DND-41 (cell line): ENCODE results near the gene CPPED1.

ENCODE experiments used
- ATAC-seq: fragments of 200-7000 bp; cut with Tn5 transposase; 3 replicates; pipeline ENCODE4 v1.9.1; 2021; ENCODE audit warnings: low read depth; ENCODE audit not compliant: insufficient read depth
- DNase-seq: peaks from one replicate; pipeline ENCODE4 v3.0.0-alpha.2; 2020
- H2AFZ ChIP-seq: 2 replicates; pipeline ENCODE4 v1.6.0; 2012; ENCODE audit warnings: low read depth, low read length
- H3K27ac ChIP-seq: 2 replicates; pipeline ENCODE4 v1.5.1; 2012; ENCODE audit warnings: low read length, inconsistent platforms
- H3K27me3 ChIP-seq: fragments of 200-600 bp; sonication (generic); 2 replicates; pipeline ENCODE4 v1.6.0; 2012; ENCODE audit warnings: low read length, mild to moderate bottlenecking, inconsistent platforms; ENCODE audit not compliant: insufficient read depth, poor library complexity
- H3K36me3 ChIP-seq: 2 replicates; pipeline ENCODE4 v1.5.1; 2012; ENCODE audit warnings: low read length, inconsistent platforms; ENCODE audit not compliant: insufficient read depth
- H3K4me1 ChIP-seq: 2 replicates; pipeline ENCODE4 v1.5.1; 2012; ENCODE audit warnings: mild to moderate bottlenecking, low read length; ENCODE audit not compliant: insufficient read depth
- H3K4me2 ChIP-seq: 2 replicates; pipeline ENCODE4 v1.6.0; 2012; ENCODE audit warnings: mild to moderate bottlenecking, moderate library complexity, low read length, inconsistent platforms; ENCODE audit not compliant: insufficient read depth
- H3K4me3 ChIP-seq, 2 experiments: fragments of 200-600 bp in 1 of 2; shearing (Covaris generic) in 1 of 2; 2 replicates each; pipeline ENCODE4 v1.5.1; 2012 to 2016; ENCODE audit warnings: inconsistent platforms in 2 of 2, low read length in 2 of 2, mild to moderate bottlenecking in 2 of 2, low read depth in 1 of 2, moderate library complexity in 1 of 2
- H3K79me2 ChIP-seq: 2 replicates; pipeline ENCODE4 v1.6.0; 2012; ENCODE audit warnings: low read length, inconsistent platforms; ENCODE audit not compliant: insufficient read depth
- H3K9ac ChIP-seq: 2 replicates; pipeline ENCODE4 v1.6.0; 2012; ENCODE audit warnings: low read depth, mild to moderate bottlenecking, inconsistent platforms, low read length, moderate library complexity
- H3K9me3 ChIP-seq: 2 replicates; pipeline ENCODE4 v1.5.1; 2012; ENCODE audit warnings: low read length, moderate library complexity, mild to moderate bottlenecking, inconsistent platforms; ENCODE audit not compliant: insufficient read depth, severe bottlenecking
- H4K20me1 ChIP-seq: 2 replicates; pipeline ENCODE4 v1.6.0; 2012; ENCODE audit warnings: low read length; ENCODE audit not compliant: insufficient read depth
- EZH2 ChIP-seq: IDR thresholded peaks from 3 replicates; pipeline ENCODE4 v1.6.1; 2012; ENCODE audit warnings: borderline replicate concordance, low read depth, mild to moderate bottlenecking, moderate library complexity, low read length, inconsistent platforms; ENCODE audit not compliant: severe bottlenecking
- TF ChIP-seq, protein P1 (sequence below): IDR thresholded peaks from 2 replicates; pipeline ENCODE4 v1.5.1; 2012; ENCODE audit warnings: borderline replicate concordance, low read length, moderate library complexity, mild to moderate bottlenecking; ENCODE audit not compliant: poor library complexity, severe bottlenecking; ENCODE audit errors: extremely low read depth

The CPPED1 gene

DNA sequence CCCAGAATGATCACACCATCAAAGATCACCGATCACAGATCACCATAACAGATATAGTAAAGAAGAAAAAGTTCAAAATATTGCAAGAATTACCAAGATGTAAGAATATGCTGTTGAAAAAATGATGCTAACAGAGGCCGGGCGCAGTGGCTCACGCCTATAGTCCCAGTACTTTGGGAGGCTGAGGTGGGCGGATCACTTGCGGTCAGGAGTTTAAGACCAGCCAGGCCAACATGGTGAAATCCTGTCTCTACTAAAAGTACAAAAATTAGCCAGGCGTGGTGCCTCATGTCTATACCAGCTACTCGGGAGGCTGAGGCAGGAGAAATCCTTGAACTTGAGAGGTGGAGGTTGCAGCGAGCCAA lies 53.2 kb downstream of the CPPED1 start:
- DNase-seq, result no peak
- H3K79me2 ChIP-seq, result no peaks in the 10 kb centered on the region
- H2AFZ ChIP-seq, result no peak overlapping the region
- H4K20me1 ChIP-seq, result no peaks in the 10 kb centered on the region
- no peak for ATAC-seq
- H3K4me3 ChIP-seq, result no peak overlapping the region
- no peak overlapping the region for H3K9ac ChIP-seq
- H3K36me3 ChIP-seq, result no peaks in the 10 kb centered on the region
- no peaks in the 10 kb centered on the region for H3K4me1 ChIP-seq
- no peaks in the 10 kb centered on the region for H3K9me3 ChIP-seq
- TF ChIP-seq EZH2, result no peak
- TF ChIP-seq, protein P1, sequence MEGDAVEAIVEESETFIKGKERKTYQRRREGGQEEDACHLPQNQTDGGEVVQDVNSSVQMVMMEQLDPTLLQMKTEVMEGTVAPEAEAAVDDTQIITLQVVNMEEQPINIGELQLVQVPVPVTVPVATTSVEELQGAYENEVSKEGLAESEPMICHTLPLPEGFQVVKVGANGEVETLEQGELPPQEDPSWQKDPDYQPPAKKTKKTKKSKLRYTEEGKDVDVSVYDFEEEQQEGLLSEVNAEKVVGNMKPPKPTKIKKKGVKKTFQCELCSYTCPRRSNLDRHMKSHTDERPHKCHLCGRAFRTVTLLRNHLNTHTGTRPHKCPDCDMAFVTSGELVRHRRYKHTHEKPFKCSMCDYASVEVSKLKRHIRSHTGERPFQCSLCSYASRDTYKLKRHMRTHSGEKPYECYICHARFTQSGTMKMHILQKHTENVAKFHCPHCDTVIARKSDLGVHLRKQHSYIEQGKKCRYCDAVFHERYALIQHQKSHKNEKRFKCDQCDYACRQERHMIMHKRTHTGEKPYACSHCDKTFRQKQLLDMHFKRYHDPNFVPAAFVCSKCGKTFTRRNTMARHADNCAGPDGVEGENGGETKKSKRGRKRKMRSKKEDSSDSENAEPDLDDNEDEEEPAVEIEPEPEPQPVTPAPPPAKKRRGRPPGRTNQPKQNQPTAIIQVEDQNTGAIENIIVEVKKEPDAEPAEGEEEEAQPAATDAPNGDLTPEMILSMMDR, result no peak
- H3K4me2 ChIP-seq, result no peak overlapping the region
- no peaks in the 10 kb centered on the region for H3K27me3 ChIP-seq
- no peak overlapping the region for H3K27ac ChIP-seq

DNA sequence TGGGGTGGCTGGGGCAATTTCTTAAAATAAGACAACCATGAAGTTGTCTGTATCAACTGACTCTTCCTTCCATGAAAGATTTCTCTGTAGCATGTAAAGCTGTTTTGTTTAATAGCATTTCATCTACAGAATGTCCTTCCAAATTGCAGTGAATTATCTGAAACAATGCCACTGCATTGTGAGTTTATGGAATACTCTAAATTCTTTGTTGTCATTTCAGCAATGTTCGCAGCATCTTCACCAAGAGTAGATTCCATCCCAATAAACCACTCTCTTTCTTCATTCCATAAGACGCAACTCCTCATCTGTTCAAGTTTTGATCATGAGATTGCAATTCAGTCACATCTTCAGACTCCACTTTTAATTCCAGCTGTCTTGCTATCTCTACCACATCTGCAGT lies 54.6 kb downstream of the CPPED1 start:
- Histone ChIP-seq H3K4me1 (no peaks in the 10 kb centered on the region), H3K79me2 (no peaks in the 10 kb centered on the region), H3K4me2 (no peak overlapping the region), H3K27me3 (no peaks in the 10 kb centered on the region), H3K4me3 (no peak overlapping the region), H3K9ac (no peak overlapping the region), H3K27ac (no peak overlapping the region), H2AFZ (no peak overlapping the region), H4K20me1 (no peaks in the 10 kb centered on the region), H3K36me3 (no peaks in the 10 kb centered on the region), H3K9me3 (peaks cover 13% of the 10 kb centered on the region)
- DNase-seq (no peak), ATAC-seq (no peak)
- TF ChIP-seq, protein P1, result no peak
- TF ChIP-seq EZH2, result no peak

DNA sequence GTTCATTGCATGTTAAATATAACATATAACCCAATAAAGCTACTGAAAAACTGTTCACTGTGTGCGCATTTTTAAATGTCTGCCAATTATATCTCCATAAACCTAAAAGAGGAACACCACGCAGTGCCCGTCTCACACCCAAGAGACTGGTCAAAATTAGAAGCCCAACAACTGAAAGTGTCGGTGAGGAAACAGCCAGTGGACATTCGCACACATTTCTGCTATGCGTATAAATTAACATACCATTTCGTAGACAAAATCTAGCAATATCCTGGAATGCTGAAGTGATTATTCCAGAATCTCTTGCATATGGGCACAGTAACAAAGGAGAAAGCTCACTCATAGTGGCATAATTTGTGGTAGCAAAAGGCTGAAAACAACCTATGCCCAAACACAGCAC lies 55.9 kb downstream of the CPPED1 start:
- no peak overlapping the region for H2AFZ ChIP-seq
- no peaks in the 10 kb centered on the region for H3K27me3 ChIP-seq
- H4K20me1 ChIP-seq, result no peaks in the 10 kb centered on the region
- ATAC-seq (no peak), DNase-seq (no peak)
- H3K79me2 ChIP-seq, result no peaks in the 10 kb centered on the region
- no peaks in the 10 kb centered on the region for H3K4me1 ChIP-seq
- no peak overlapping the region for H3K4me3 ChIP-seq
- no peaks in the 10 kb centered on the region for H3K36me3 ChIP-seq
- H3K4me2 ChIP-seq, result no peak overlapping the region
- no peak overlapping the region for H3K27ac ChIP-seq
- H3K9me3 ChIP-seq, result peaks cover 13% of the 10 kb centered on the region
- H3K9ac ChIP-seq, result no peak overlapping the region
- no peak for TF ChIP-seq EZH2
- TF ChIP-seq, protein P1, result no peak

DNA sequence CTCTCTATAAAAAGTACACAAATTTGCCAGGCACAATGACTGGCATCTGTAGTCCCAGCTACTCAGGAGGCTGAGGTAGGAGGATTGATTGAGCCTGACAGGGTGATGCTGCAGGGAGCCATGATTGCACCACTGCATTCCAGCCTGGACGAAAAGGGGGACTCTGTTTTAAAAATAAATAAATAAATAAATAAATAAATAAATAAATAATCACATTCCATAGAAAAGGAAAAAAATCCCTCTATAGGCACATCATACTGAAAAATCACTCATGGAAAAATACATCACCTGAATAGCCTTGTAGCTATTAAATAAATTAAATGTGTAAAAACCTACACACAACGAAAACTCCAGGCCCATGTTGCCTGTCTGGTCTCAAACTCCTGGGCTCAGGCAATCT lies 56.4 kb downstream of the CPPED1 start:
- Histone ChIP-seq H3K4me3 (no peak overlapping the region), H3K79me2 (no peaks in the 10 kb centered on the region), H3K27ac (no peak overlapping the region), H3K36me3 (no peaks in the 10 kb centered on the region), H4K20me1 (no peaks in the 10 kb centered on the region), H3K9ac (no peak overlapping the region), H3K4me2 (no peak overlapping the region), H3K27me3 (no peaks in the 10 kb centered on the region), H3K4me1 (no peaks in the 10 kb centered on the region), H3K9me3 (peaks cover 13% of the 10 kb centered on the region), H2AFZ (no peak overlapping the region)
- no peak for ATAC-seq
- TF ChIP-seq EZH2, result no peak
- TF ChIP-seq, protein P1, result no peak
- no peak for DNase-seq
